ENCODE results near the gene RERE.

Gene RERE

GRCh38 chr1:8782001-8782620, 35.3 kb downstream of the RERE start:
- no peak for DNase-seq (ENCODE audit: low read depth, low spot score)
- no peak overlapping the region for H3K4me3 ChIP-seq (ENCODE audit: low read depth, low read length)
- ChIA-PET CTCF (interaction anchor here (0.6 to 3.1 kb wide), 5 partner anchors 10 to 67 kb away, joined by 3 to 11 read pairs (median 3); no protein-coding TSS in a partner anchor), POLR2A (no interaction called here)
- no peak for TF ChIP-seq CTCF (IDR thresholded peaks at IDR 0.05; ENCODE audit: insufficient read depth, low read length, missing control alignments)

- no peak for DNase-seq (ENCODE audit: low read depth, low spot score)
- TF ChIP-seq CTCF (IDR thresholded peaks at IDR 0.05; ENCODE audit: insufficient read depth, low read length, missing control alignments): no peak
- ChIA-PET POLR2A (no interaction called here), CTCF (interaction anchor here (3.1 kb wide), 1 partner anchor 69 kb away, joined by 11 read pairs; no protein-coding TSS in a partner anchor)
- no peak overlapping the region for H3K4me3 ChIP-seq (ENCODE audit: low read depth, low read length)
Measured at GRCh38 chr1:8780405-8780804, 37.0 kb downstream of the RERE start.

- POLR2A ChIA-PET: no interaction called here
- no peak for TF ChIP-seq CTCF (IDR thresholded peaks at IDR 0.05; ENCODE audit: insufficient read depth, low read length, missing control alignments)
- H3K4me3 ChIP-seq (ENCODE audit: low read depth, low read length): no peak overlapping the region
- no peak for DNase-seq (ENCODE audit: low read depth, low spot score)
- CTCF ChIA-PET: interaction anchor here (0.6 to 1.2 kb wide), 6 partner anchors 15 to 405 kb away, joined by 3 to 6 read pairs (median 3); no protein-coding TSS in a partner anchor
Measured at GRCh38 chr1:8777867-8778266, 39.6 kb downstream of the RERE start.

- ChIA-PET POLR2A (no interaction called here), CTCF (interaction anchor here (0.8 to 1.5 kb wide), 4 partner anchors 8 to 192 kb away, joined by 3 to 4 read pairs (median 3); no protein-coding TSS in a partner anchor)
- H3K4me3 ChIP-seq (ENCODE audit: low read depth, low read length): no peak overlapping the region
- DNase-seq (ENCODE audit: low read depth, low spot score): no peak
- no peak for TF ChIP-seq CTCF (IDR thresholded peaks at IDR 0.05; ENCODE audit: insufficient read depth, low read length, missing control alignments)
Measured at GRCh38 chr1:8776104-8776503, 41.3 kb downstream of the RERE start.

- no peak for DNase-seq (ENCODE audit: low read depth, low spot score)
- TF ChIP-seq CTCF (IDR thresholded peaks at IDR 0.05; ENCODE audit: insufficient read depth, low read length, missing control alignments): no peak
- CTCF ChIA-PET: interaction anchor here (1.2 kb wide), 1 partner anchor 9 kb away, joined by 4 read pairs; no protein-coding TSS in a partner anchor
- POLR2A ChIA-PET: no interaction called here
- no peak overlapping the region for H3K4me3 ChIP-seq (ENCODE audit: low read depth, low read length)
Measured at GRCh38 chr1:8767006-8767405, 50.4 kb downstream of the RERE start.

GRCh38 chr1:8765198-8765597, 52.2 kb downstream of the RERE start:
- ChIA-PET CTCF (no interaction called here), POLR2A (no interaction called here)
- TF ChIP-seq CTCF (IDR thresholded peaks at IDR 0.05; ENCODE audit: insufficient read depth, low read length, missing control alignments): no peak
- DNase-seq (ENCODE audit: low read depth, low spot score): no peak
- no peak overlapping the region for H3K4me3 ChIP-seq (ENCODE audit: low read depth, low read length)

Measured in AG04449 (cell line).